Karpas-422 (cell line): ENCODE measurements around the gene DDIAS. TPM values are rescaled to one million over a fixed set of nuclear protein-coding genes. Genes with fewer than 3 reads are reported as not detected.
"Not testable (repeated sequence)": the region's sequence is repeated elsewhere in the genome, so short reads cannot be mapped to it uniquely, and the experiment has no call there.

Experiments
- DNase-seq: peaks from one replicate; pipeline ENCODE4 v3.0.0-alpha.2; 2015
- H2AFZ ChIP-seq: fragments of 200-600 bp; sonication (generic); 2 replicates; pipeline ENCODE4 v1.6.1; 2014; ENCODE audit warnings: antibody characterized with exemption, low read length, mixed read lengths
- H3K27ac ChIP-seq: fragments of 200-600 bp; sonication (generic); 2 replicates; pipeline ENCODE4 v1.5.1; 2014; ENCODE audit warnings: mild to moderate bottlenecking, low read length, moderate library complexity
- H3K27me3 ChIP-seq: fragments of 200-600 bp; sonication (generic); 2 replicates; pipeline ENCODE4 v1.6.1; 2014; ENCODE audit warnings: low read length, mixed read lengths
- H3K36me3 ChIP-seq: fragments of 200-600 bp; sonication (generic); 2 replicates; pipeline ENCODE4 v1.6.1; 2014; ENCODE audit warnings: low read length, mixed read lengths; ENCODE audit not compliant: insufficient read depth
- H3K4me1 ChIP-seq: fragments of 200-600 bp; sonication (generic); 2 replicates; pipeline ENCODE4 v1.6.1; 2014; ENCODE audit warnings: mild to moderate bottlenecking, low read length, mixed read lengths
- H3K4me2 ChIP-seq: fragments of 200-600 bp; sonication (generic); 2 replicates; pipeline ENCODE4 v1.6.1; 2014; ENCODE audit warnings: low read length, low read depth, mild to moderate bottlenecking; ENCODE audit not compliant: poor library complexity, severe bottlenecking
- H3K4me3 ChIP-seq: fragments of 200-600 bp; sonication (generic); 2 replicates; pipeline ENCODE4 v1.5.1; 2014; ENCODE audit warnings: mild to moderate bottlenecking, antibody characterized with exemption, low read length, mixed read lengths
- H3K79me2 ChIP-seq: fragments of 200-600 bp; sonication (generic); 2 replicates; pipeline ENCODE4 v1.6.1; 2014; ENCODE audit warnings: mild to moderate bottlenecking, low read length, mixed read lengths
- H3K9ac ChIP-seq: fragments of 200-600 bp; sonication (generic); 2 replicates; pipeline ENCODE4 v1.6.0; 2014; ENCODE audit warnings: low read length
- H3K9me2 ChIP-seq: fragments of 200-600 bp; sonication (generic), shearing (Covaris generic); replicated peaks from 2 replicates; pipeline ENCODE4 v1.6.0; 2014; ENCODE audit warnings: mild to moderate bottlenecking, low read length, moderate library complexity; ENCODE audit not compliant: insufficient read depth
- H3K9me3 ChIP-seq: fragments of 300-700, 200-600 bp; sonication (generic); 2 replicates; pipeline ENCODE4 v1.6.1; 2014; ENCODE audit warnings: low read length, mixed read lengths
- H4K20me1 ChIP-seq: fragments of 200-600 bp; sonication (generic); 2 replicates; pipeline ENCODE4 v1.6.1; 2014; ENCODE audit warnings: mild to moderate bottlenecking, antibody characterized with exemption, low read length, low read depth; ENCODE audit not compliant: insufficient read depth
- total RNA-seq: library from RNA; depleted of rRNA; stranded (reverse); fragments of >200 nt; shearing (Covaris generic); gene quantifications from 2 replicates; pipeline ENCODE4 v1.2.3, GENCODE V29; 2014; ENCODE audit warnings: low replicate concordance; rRNA removed

Gene DDIAS, protein sequence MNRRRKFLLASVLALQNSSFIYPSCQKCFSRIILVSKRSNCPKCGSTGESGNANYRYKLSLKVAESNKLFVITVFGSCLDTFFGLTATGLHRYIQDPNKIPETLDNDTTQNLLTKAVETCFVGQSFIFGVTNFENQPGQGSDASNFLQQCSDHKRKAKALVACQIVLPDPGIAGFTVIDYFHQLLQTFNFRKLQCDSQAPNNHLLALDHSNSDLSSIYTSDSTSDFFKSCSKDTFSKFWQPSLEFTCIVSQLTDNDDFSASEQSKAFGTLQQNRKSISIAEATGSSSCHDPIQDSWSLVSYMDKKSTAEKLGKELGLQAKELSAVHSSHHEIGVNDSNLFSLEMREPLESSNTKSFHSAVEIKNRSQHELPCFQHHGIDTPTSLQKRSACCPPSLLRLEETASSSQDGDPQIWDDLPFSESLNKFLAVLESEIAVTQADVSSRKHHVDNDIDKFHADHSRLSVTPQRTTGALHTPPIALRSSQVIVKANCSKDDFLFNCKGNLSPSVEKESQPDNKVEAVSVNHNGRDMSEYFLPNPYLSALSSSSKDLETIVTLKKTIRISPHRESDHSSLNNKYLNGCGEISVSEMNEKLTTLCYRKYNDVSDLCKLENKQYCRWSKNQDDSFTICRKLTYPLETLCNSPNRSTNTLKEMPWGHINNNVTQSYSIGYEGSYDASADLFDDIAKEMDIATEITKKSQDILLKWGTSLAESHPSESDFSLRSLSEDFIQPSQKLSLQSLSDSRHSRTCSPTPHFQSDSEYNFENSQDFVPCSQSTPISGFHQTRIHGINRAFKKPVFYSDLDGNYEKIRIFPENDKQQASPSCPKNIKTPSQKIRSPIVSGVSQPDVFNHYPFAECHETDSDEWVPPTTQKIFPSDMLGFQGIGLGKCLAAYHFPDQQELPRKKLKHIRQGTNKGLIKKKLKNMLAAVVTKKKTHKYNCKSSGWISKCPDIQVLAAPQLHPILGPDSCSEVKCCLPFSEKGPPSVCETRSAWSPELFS
- total RNA-seq: 9.3 and 26.8 TPM in 2 replicates

GRCh38 chr11:82901165-82901921, at the start of gene DDIAS:
Gene DDIAS, plus strand, starts transcription at chr11:82901736. Its CDS starts 13,003 bp downstream, at chr11:82914739.
- no peaks in the 10 kb centered on the region; the same call in 1 of the 2 replicates for H3K36me3 ChIP-seq
- no peaks in the 10 kb centered on the region for H3K9me3 ChIP-seq
- peak within 1 kb of the TSS; percentile 60 for H3K27ac ChIP-seq
- H3K79me2 ChIP-seq: peaks cover 71% of the 10 kb centered on the region
- peak within 1 kb of the TSS; percentile 96 for H3K4me2 ChIP-seq
- H4K20me1 ChIP-seq: 0 out of 2 replicates have a peak, but pooled peaks cover 3% of the 10 kb centered on the region
- H3K27me3 ChIP-seq: no peaks in the 10 kb centered on the region
- peak within 1 kb of the TSS; percentile 55 for H2AFZ ChIP-seq
- H3K4me1 ChIP-seq: peaks cover 74% of the 10 kb centered on the region
- H3K9me2 ChIP-seq: no peaks in the 10 kb centered on the region
- peak within 1 kb of the TSS; percentile 79 for H3K4me3 ChIP-seq
- H3K9ac ChIP-seq: peak within 1 kb of the TSS; percentile 75
- DNase-seq: peak; percentile 100

- Histone ChIP-seq H4K20me1 (no peaks in the 10 kb centered on the region), H3K9me3 (no peaks in the 10 kb centered on the region), H3K4me3 (no peak overlapping the region), H2AFZ (no peak overlapping the region), H3K36me3 (no peaks in the 10 kb centered on the region), H3K4me1 (no peaks in the 10 kb centered on the region), H3K27ac (no peak overlapping the region), H3K9me2 (no peaks in the 10 kb centered on the region), H3K79me2 (no peaks in the 10 kb centered on the region), H3K4me2 (no peak overlapping the region), H3K9ac (no peak overlapping the region), H3K27me3 (no peaks in the 10 kb centered on the region)
- no peak for DNase-seq
Measured at GRCh38 chr11:82854242-82854641, 47.3 kb upstream of the DDIAS start.

DNA sequence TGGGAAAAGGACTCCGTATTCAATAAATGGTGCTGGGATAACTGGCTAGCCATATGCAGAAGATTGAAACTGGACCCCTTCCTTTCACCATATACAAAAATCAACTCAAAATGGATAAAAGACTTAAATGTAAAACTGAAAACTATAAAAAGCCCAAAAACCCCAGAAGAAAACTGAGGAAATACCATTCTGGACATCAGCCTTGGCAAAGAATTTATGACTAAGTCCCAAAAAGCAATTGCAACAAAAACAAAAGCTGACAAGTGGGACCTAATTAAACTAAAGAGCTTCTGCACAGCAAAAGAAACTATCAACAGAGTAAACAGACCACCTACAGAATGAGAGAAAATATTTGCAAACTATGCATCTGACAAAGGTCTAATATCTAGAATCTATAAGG, 46.6 kb upstream of the DDIAS start:
- H3K9ac ChIP-seq, H3K27me3 ChIP-seq, H3K9me2 ChIP-seq, H3K79me2 ChIP-seq, H2AFZ ChIP-seq, H3K4me1 ChIP-seq, H3K27ac ChIP-seq, H4K20me1 ChIP-seq, H3K36me3 ChIP-seq, DNase-seq, H3K4me2 ChIP-seq, H3K9me3 ChIP-seq, H3K4me3 ChIP-seq: not testable (repeated sequence)

DNA sequence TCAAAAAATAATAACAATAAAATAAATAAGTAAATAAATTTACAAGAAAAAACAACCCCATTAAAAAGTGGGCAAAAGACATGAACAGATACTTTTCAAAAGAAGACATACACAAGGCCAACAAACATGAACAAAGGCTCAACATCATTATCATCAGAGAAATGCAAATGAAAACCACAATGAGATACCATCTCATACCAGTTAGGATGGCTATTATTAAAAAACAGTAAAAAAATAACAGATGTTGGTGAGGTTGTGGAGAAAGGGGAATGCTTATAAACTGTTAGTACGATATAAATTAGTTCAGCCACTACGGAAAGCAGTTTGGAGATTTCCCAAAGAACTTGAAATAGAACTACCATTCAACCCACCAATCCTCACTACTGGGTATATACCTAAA, 45.9 kb upstream of the DDIAS start:
- H3K4me1 ChIP-seq: peaks cover under 1% of the 10 kb centered on the region; the same call in 1 of the 2 replicates
- H3K79me2 ChIP-seq: no peaks in the 10 kb centered on the region
- no peak overlapping the region for H3K27ac ChIP-seq
- no peaks in the 10 kb centered on the region for H3K9me3 ChIP-seq
- no peak overlapping the region for H3K4me3 ChIP-seq
- no peak overlapping the region for H3K4me2 ChIP-seq
- peaks cover 3% of the 10 kb centered on the region; the same call in 1 of the 2 replicates for H4K20me1 ChIP-seq
- H3K9me2 ChIP-seq: no peaks in the 10 kb centered on the region
- no peaks in the 10 kb centered on the region for H3K36me3 ChIP-seq
- H2AFZ ChIP-seq: no peak overlapping the region
- H3K9ac ChIP-seq: no peak overlapping the region
- no peak for DNase-seq
- H3K27me3 ChIP-seq: no peaks in the 10 kb centered on the region

GRCh38 chr11:82857145-82857544, 44.4 kb upstream of the DDIAS start:
- Histone ChIP-seq H3K36me3 (no peaks in the 10 kb centered on the region), H4K20me1 (peaks cover 9% of the 10 kb centered on the region), H3K4me1 (peaks cover 10% of the 10 kb centered on the region), H3K9ac (no peak overlapping the region), H2AFZ (no peak overlapping the region), H3K9me2 (no peaks in the 10 kb centered on the region), H3K4me3 (no peak overlapping the region), H3K27me3 (no peaks in the 10 kb centered on the region), H3K27ac (no peak overlapping the region), H3K9me3 (no peaks in the 10 kb centered on the region), H3K4me2 (no peak overlapping the region), H3K79me2 (no peaks in the 10 kb centered on the region)
- DNase-seq: no peak

GRCh38 chr11:82858133-82858532, 43.4 kb upstream of the DDIAS start:
- DNase-seq: no peak
- H3K27ac ChIP-seq: no peak overlapping the region
- H3K79me2 ChIP-seq: no peaks in the 10 kb centered on the region
- no peaks in the 10 kb centered on the region for H3K9me2 ChIP-seq
- H4K20me1 ChIP-seq: peaks cover 13% of the 10 kb centered on the region
- no peak overlapping the region for H3K4me3 ChIP-seq
- H3K36me3 ChIP-seq: no peaks in the 10 kb centered on the region
- no peak overlapping the region for H3K4me2 ChIP-seq
- no peak overlapping the region for H3K9ac ChIP-seq
- H3K9me3 ChIP-seq: no peaks in the 10 kb centered on the region
- no peaks in the 10 kb centered on the region for H3K27me3 ChIP-seq
- H3K4me1 ChIP-seq: peaks cover 10% of the 10 kb centered on the region
- no peak overlapping the region for H2AFZ ChIP-seq

GRCh38 chr11:82858556-82859091, 42.9 kb upstream of the DDIAS start:
- H3K79me2 ChIP-seq: no peaks in the 10 kb centered on the region
- H3K36me3 ChIP-seq: no peaks in the 10 kb centered on the region
- H2AFZ ChIP-seq: no peak overlapping the region
- no peaks in the 10 kb centered on the region for H3K9me2 ChIP-seq
- no peaks in the 10 kb centered on the region for H3K27me3 ChIP-seq
- H3K9me3 ChIP-seq: no peaks in the 10 kb centered on the region
- H3K4me2 ChIP-seq: no peak overlapping the region
- no peak overlapping the region for H3K4me3 ChIP-seq
- H3K27ac ChIP-seq: no peak overlapping the region
- peaks cover 13% of the 10 kb centered on the region for H4K20me1 ChIP-seq
- DNase-seq: no peak
- H3K4me1 ChIP-seq: peaks cover 10% of the 10 kb centered on the region
- H3K9ac ChIP-seq: no peak overlapping the region
